ENCODE results near the gene HOXB5.

Gene HOXB5

GRCh38 chr17:48565925-48566710, 27.5 kb downstream of the HOXB5 start:
- no peaks in the 10 kb centered on the region for H3K27me3 ChIP-seq (ENCODE audit: control insufficient read depth, low read length)
- no peaks in the 10 kb centered on the region for H3K36me3 ChIP-seq (ENCODE audit: control insufficient read depth, low read length)
- no peak overlapping the region for H3K4me2 ChIP-seq (ENCODE audit: low read length)
- no peak overlapping the region for H3K27ac ChIP-seq (ENCODE audit: low read depth, low read length)
- H3K9me2 ChIP-seq (replicated peaks; ENCODE audit: control insufficient read depth, low read length) = no peaks in the 10 kb centered on the region
- H3K9me3 ChIP-seq (ENCODE audit: control insufficient read depth, insufficient read depth, low read length) = no peaks in the 10 kb centered on the region
- no peak for TF ChIP-seq CTCF (IDR thresholded peaks at IDR 0.05; ENCODE audit: low read depth, low read length, poor library complexity, severe bottlenecking)
- TF ChIP-seq EZH2phosphoT487 (IDR thresholded peaks at IDR 0.05; ENCODE audit: borderline replicate concordance, low read length) = no peak
- no peak overlapping the region for H3K4me3 ChIP-seq (ENCODE audit: low read length)
- H3K4me1 ChIP-seq (ENCODE audit: control insufficient read depth, low read length) = no peaks in the 10 kb centered on the region
- no peaks in the 10 kb centered on the region for H3F3A ChIP-seq (ENCODE audit: control insufficient read depth, insufficient read depth)
- H3K79me2 ChIP-seq (ENCODE audit: control insufficient read depth, low read length) = no peaks in the 10 kb centered on the region
- no peaks in the 10 kb centered on the region for H4K20me1 ChIP-seq (ENCODE audit: control insufficient read depth, insufficient read depth, low read depth, low read length)

- H3K9me2 ChIP-seq (replicated peaks; ENCODE audit: control insufficient read depth, low read length) = no peaks in the 10 kb centered on the region
- no peaks in the 10 kb centered on the region for H3K4me1 ChIP-seq (ENCODE audit: control insufficient read depth, low read length)
- H4K20me1 ChIP-seq (ENCODE audit: control insufficient read depth, insufficient read depth, low read depth, low read length) = no peaks in the 10 kb centered on the region
- no peaks in the 10 kb centered on the region for H3F3A ChIP-seq (ENCODE audit: control insufficient read depth, insufficient read depth)
- H3K4me3 ChIP-seq (ENCODE audit: low read length) = no peak overlapping the region
- no peaks in the 10 kb centered on the region for H3K9me3 ChIP-seq (ENCODE audit: control insufficient read depth, insufficient read depth, low read length)
- H3K27ac ChIP-seq (ENCODE audit: low read depth, low read length) = no peak overlapping the region
- H3K27me3 ChIP-seq (ENCODE audit: control insufficient read depth, low read length) = no peaks in the 10 kb centered on the region
- TF ChIP-seq CTCF (IDR thresholded peaks at IDR 0.05; ENCODE audit: low read depth, low read length, poor library complexity, severe bottlenecking) = no peak
- TF ChIP-seq EZH2phosphoT487 (IDR thresholded peaks at IDR 0.05; ENCODE audit: borderline replicate concordance, low read length) = no peak
- no peaks in the 10 kb centered on the region for H3K79me2 ChIP-seq (ENCODE audit: control insufficient read depth, low read length)
- H3K4me2 ChIP-seq (ENCODE audit: low read length) = no peak overlapping the region
- no peaks in the 10 kb centered on the region for H3K36me3 ChIP-seq (ENCODE audit: control insufficient read depth, low read length)
Measured at GRCh38 chr17:48565022-48565554, 28.5 kb downstream of the HOXB5 start.

GRCh38 chr17:48564188-48565021, 29.2 kb downstream of the HOXB5 start:
- Histone ChIP-seq H3K4me3 (ENCODE audit: low read length) (no peak overlapping the region), H3K27me3 (ENCODE audit: control insufficient read depth, low read length) (no peaks in the 10 kb centered on the region)

More at GRCh38 chr17:48564188-48565021, 29.2 kb downstream of the HOXB5 start:
- Histone ChIP-seq H3K9me2 (replicated peaks; ENCODE audit: control insufficient read depth, low read length) (no peaks in the 10 kb centered on the region), H3K27ac (ENCODE audit: low read depth, low read length) (no peak overlapping the region), H3F3A (ENCODE audit: control insufficient read depth, insufficient read depth) (no peaks in the 10 kb centered on the region), H3K4me1 (ENCODE audit: control insufficient read depth, low read length) (no peaks in the 10 kb centered on the region), H3K36me3 (ENCODE audit: control insufficient read depth, low read length) (no peaks in the 10 kb centered on the region), H3K4me2 (ENCODE audit: low read length) (no peak overlapping the region), H3K79me2 (ENCODE audit: control insufficient read depth, low read length) (no peaks in the 10 kb centered on the region), H3K9me3 (ENCODE audit: control insufficient read depth, insufficient read depth, low read length) (no peaks in the 10 kb centered on the region), H4K20me1 (ENCODE audit: control insufficient read depth, insufficient read depth, low read depth, low read length) (no peaks in the 10 kb centered on the region)
- TF ChIP-seq CTCF (IDR thresholded peaks at IDR 0.05; ENCODE audit: low read depth, low read length, poor library complexity, severe bottlenecking) = no peak
- no peak for TF ChIP-seq EZH2phosphoT487 (IDR thresholded peaks at IDR 0.05; ENCODE audit: borderline replicate concordance, low read length)
